ENCODE measurements around the gene LITAF. TPM values are rescaled to one million over a fixed set of nuclear protein-coding genes. Genes with fewer than 3 reads are reported as not detected.

Gene LITAF
- total and polyA plus RNA-seq, 2 of the 4 experiments (the other 2 are of a cell fraction): 113 to 206 TPM

- Histone ChIP-seq H4K8ac (ENCODE audit: low read depth in 2 of 2, low read length in 2 of 2) (no peak overlapping the region), H3K18ac (ENCODE audit: low read depth, low read length) (no peak overlapping the region), H3K9me1 (ENCODE audit: insufficient read depth, low read length) (no peaks in the 10 kb centered on the region), H3K9me3 (ENCODE audit: control insufficient read depth, insufficient read depth, low read length) (no peaks in the 10 kb centered on the region), H3K27me3 (ENCODE audit: control insufficient read depth, insufficient read depth, low read length) (peaks cover 25% of the 10 kb centered on the region), H3K79me1 (ENCODE audit: low read depth in 1 of 2, low read length in 2 of 2) (no peaks in the 10 kb centered on the region), H2AK9ac (replicated peaks; ENCODE audit: low read depth, low read length, poor library complexity) (no peak overlapping the region), H3K27ac (ENCODE audit: insufficient read depth, low read length) (no peak overlapping the region), H3K36me3 (ENCODE audit: control insufficient read depth, insufficient read depth, low read length) (no peaks in the 10 kb centered on the region), H3K56ac (ENCODE audit: extremely low read depth, insufficient read depth, low read length) (no peak overlapping the region), H2AK5ac (ENCODE audit: low read depth, low read length) (no peak overlapping the region), H3K9ac (ENCODE audit: low read depth, low read length) (no peak overlapping the region), H3K4me3 (ENCODE audit: insufficient read depth, low read depth, low read length) (no peak overlapping the region), H2BK20ac (ENCODE audit: low read depth, low read length) (no peak overlapping the region), H4K20me1 (ENCODE audit: insufficient read depth, low read length) (no peaks in the 10 kb centered on the region), H3K4me2 (ENCODE audit: low read depth, low read length) (no peak overlapping the region), H3K4me1 (ENCODE audit: control insufficient read depth, insufficient read depth, low read length) (no peaks in the 10 kb centered on the region), H2BK15ac (ENCODE audit: low read depth, low read length) (no peak overlapping the region), H3K23ac (ENCODE audit: low read depth, low read length) (no peak overlapping the region), H2AFZ (replicated peaks; ENCODE audit: low read length, poor library complexity) (no peak overlapping the region), H3K4ac (ENCODE audit: low read depth, low read length) (no peak overlapping the region), H3K14ac (replicated peaks; ENCODE audit: low read depth, low read length) (no peak overlapping the region), H2BK120ac (ENCODE audit: low read depth, low read length) (no peak overlapping the region), H4K5ac (ENCODE audit: low read depth, low read length) (no peak overlapping the region), H2BK5ac (ENCODE audit: low read depth, low read length, poor library complexity, severe bottlenecking) (no peak overlapping the region), H4K91ac (ENCODE audit: insufficient read depth, low read depth, low read length) (no peak overlapping the region)
- dilution Hi-C loops (cut with HindIII; ENCODE audit: low sequenced_read_pairs, unreplicated experiment) (no loop called here), intact Hi-C loops (cut with micrococcal nuclease) (no loop called here), in situ Hi-C loops (cut with MboI; ENCODE audit: low sequenced_read_pairs) (no loop called here)
- 86% methylated on average over 6 of the region's 13 CpGs; no CpG with 5 or more reads in 1 of the 2 experiments for WGBS, 2 experiments (ENCODE audit: extremely low coverage in 2 of 2, insufficient read length in 1 of 2)
- no peak for TF ChIP-seq MXI1 (IDR thresholded peaks at IDR 0.05; ENCODE audit: borderline replicate concordance, low read depth, low read length)
- ChIA-PET POLR2A (ENCODE audit: unreplicated experiment) (no interaction called here), CTCF (no interaction called here)
- ATAC-seq (ENCODE audit: low read depth) (no peak), DNase-seq (no peak)
- no TSS peak for BruUV-seq (replicated peaks)
Measured at GRCh38 chr16:11515540-11516430, 70.9 kb downstream of the LITAF start.
